ENCODE measurements around the gene PTPRG.

- TF ChIP-seq, protein P1, sequence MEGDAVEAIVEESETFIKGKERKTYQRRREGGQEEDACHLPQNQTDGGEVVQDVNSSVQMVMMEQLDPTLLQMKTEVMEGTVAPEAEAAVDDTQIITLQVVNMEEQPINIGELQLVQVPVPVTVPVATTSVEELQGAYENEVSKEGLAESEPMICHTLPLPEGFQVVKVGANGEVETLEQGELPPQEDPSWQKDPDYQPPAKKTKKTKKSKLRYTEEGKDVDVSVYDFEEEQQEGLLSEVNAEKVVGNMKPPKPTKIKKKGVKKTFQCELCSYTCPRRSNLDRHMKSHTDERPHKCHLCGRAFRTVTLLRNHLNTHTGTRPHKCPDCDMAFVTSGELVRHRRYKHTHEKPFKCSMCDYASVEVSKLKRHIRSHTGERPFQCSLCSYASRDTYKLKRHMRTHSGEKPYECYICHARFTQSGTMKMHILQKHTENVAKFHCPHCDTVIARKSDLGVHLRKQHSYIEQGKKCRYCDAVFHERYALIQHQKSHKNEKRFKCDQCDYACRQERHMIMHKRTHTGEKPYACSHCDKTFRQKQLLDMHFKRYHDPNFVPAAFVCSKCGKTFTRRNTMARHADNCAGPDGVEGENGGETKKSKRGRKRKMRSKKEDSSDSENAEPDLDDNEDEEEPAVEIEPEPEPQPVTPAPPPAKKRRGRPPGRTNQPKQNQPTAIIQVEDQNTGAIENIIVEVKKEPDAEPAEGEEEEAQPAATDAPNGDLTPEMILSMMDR (conservative IDR thresholded peaks at IDR 0.05; ENCODE audit: low read length) = no peak
- TF ChIP-seq EZH2phosphoT487 (IDR thresholded peaks at IDR 0.05; ENCODE audit: borderline replicate concordance) = no peak
These were observed 637.8 kb downstream of the PTPRG start for GRCh38 chr3:62199126-62199525.

Data from Loucy (cell line).